ENCODE measurements around the gene PCGF1.

DNA sequence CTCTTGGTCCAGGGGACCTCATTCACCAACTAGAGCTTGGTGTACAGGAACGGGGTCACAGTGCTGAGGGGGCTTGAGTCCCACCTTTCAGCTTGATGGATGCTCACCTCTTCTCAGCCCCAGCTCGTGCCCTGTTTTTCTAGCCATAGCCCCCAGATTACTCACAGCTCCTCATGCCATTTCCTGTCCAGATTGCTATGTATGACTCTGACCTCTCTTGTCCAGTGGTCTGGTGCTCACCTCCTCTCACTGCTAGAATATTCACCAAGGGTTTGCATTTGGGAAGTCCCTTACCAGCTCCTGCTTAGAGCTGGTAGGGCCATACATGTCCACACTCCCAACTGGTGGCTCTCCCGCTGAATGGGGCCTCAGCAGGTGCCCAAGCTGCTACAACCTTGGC lies 13.9 kb downstream of the PCGF1 start:
- no peak for TF ChIP-seq CTCF (conservative IDR thresholded peaks at IDR 0.05; ENCODE audit: low read depth, low read length)
- TF ChIP-seq EZH2 (IDR thresholded peaks at IDR 0.05; ENCODE audit: borderline replicate concordance, low read depth, low read length, poor library complexity, severe bottlenecking), result no peak
